Measurements from ENCODE around the gene PLOD2. TPM values are rescaled to one million over a fixed set of nuclear protein-coding genes. Genes with fewer than 3 reads are reported as not detected.
"Not testable (repeated sequence)": the region's sequence is repeated elsewhere in the genome, so short reads cannot be mapped to it uniquely, and the experiment has no call there.

The PLOD2 gene
- total RNA-seq, 1 experiment from 2014 or later, result 158 TPM

GRCh38 chr3:146117406-146118285 is 43.3 kb downstream of the PLOD2 start:
- CTCF ChIA-PET, result no interaction called here
- H3K36me3 ChIP-seq (ENCODE audit: control insufficient read depth, insufficient read depth, low read length), result no peaks in the 10 kb centered on the region; the same call in 1 of the 2 replicates

DNA sequence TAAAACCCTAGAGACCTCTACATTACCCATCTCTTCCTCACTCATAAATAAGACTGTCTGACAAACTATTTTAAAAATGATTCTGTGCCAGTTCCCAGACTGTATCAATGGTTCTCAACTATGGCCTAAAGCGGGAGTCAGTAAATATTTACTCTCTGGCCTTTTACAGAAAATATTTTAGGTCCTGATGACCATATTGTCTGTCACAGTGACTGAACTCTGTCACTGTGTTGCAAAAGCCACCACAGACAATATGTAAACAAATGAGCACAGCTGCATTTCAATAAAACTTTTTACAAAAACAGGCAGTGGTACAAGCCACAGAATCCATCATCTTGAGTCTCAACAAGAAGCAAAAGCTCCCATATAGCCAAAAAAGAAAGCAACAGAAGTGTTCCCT is 45.4 kb downstream of the PLOD2 start:
- ChIA-PET CTCF (no interaction called here), POLR2A (no interaction called here)
- TF ChIP-seq SIN3A (IDR thresholded peaks at IDR 0.05; ENCODE audit: borderline replicate concordance, insufficient read depth, low read depth, low read length) (no peak), TCF7L2 (IDR thresholded peaks at IDR 0.05; ENCODE audit: low read depth, low read length) (no peak), POLR2AphosphoS5 (IDR thresholded peaks at IDR 0.05; ENCODE audit: low read depth, low read length) (no peak)
- TF ChIP-seq, protein P1, sequence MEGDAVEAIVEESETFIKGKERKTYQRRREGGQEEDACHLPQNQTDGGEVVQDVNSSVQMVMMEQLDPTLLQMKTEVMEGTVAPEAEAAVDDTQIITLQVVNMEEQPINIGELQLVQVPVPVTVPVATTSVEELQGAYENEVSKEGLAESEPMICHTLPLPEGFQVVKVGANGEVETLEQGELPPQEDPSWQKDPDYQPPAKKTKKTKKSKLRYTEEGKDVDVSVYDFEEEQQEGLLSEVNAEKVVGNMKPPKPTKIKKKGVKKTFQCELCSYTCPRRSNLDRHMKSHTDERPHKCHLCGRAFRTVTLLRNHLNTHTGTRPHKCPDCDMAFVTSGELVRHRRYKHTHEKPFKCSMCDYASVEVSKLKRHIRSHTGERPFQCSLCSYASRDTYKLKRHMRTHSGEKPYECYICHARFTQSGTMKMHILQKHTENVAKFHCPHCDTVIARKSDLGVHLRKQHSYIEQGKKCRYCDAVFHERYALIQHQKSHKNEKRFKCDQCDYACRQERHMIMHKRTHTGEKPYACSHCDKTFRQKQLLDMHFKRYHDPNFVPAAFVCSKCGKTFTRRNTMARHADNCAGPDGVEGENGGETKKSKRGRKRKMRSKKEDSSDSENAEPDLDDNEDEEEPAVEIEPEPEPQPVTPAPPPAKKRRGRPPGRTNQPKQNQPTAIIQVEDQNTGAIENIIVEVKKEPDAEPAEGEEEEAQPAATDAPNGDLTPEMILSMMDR (IDR thresholded peaks at IDR 0.05), result no peak
- TF ChIP-seq, protein P2, sequence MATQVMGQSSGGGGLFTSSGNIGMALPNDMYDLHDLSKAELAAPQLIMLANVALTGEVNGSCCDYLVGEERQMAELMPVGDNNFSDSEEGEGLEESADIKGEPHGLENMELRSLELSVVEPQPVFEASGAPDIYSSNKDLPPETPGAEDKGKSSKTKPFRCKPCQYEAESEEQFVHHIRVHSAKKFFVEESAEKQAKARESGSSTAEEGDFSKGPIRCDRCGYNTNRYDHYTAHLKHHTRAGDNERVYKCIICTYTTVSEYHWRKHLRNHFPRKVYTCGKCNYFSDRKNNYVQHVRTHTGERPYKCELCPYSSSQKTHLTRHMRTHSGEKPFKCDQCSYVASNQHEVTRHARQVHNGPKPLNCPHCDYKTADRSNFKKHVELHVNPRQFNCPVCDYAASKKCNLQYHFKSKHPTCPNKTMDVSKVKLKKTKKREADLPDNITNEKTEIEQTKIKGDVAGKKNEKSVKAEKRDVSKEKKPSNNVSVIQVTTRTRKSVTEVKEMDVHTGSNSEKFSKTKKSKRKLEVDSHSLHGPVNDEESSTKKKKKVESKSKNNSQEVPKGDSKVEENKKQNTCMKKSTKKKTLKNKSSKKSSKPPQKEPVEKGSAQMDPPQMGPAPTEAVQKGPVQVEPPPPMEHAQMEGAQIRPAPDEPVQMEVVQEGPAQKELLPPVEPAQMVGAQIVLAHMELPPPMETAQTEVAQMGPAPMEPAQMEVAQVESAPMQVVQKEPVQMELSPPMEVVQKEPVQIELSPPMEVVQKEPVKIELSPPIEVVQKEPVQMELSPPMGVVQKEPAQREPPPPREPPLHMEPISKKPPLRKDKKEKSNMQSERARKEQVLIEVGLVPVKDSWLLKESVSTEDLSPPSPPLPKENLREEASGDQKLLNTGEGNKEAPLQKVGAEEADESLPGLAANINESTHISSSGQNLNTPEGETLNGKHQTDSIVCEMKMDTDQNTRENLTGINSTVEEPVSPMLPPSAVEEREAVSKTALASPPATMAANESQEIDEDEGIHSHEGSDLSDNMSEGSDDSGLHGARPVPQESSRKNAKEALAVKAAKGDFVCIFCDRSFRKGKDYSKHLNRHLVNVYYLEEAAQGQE (IDR thresholded peaks at IDR 0.05; ENCODE audit: insufficient read depth in 1 of 2, low read depth in 2 of 2, low read length in 1 of 2), result no peak
- H3K36me3 ChIP-seq (ENCODE audit: control insufficient read depth, insufficient read depth, low read length), result no peaks in the 10 kb centered on the region
- BruUV-seq (replicated peaks), result no TSS peak
- intact Hi-C loops (cut with micrococcal nuclease; ENCODE audit: unreplicated experiment), result no loop called here
- no peak overlapping the region for H3K27ac ChIP-seq (ENCODE audit: low read length)
- no peaks in the 10 kb centered on the region for H3K4me1 ChIP-seq (ENCODE audit: control insufficient read depth, insufficient read depth, low read length)
- in situ Hi-C loops (cut with HindIII; ENCODE audit: low pct_unique_long_range_greater_than_20kb, low sequenced_read_pairs), result no loop called here
- H3K9me3 ChIP-seq (ENCODE audit: control insufficient read depth, insufficient read depth, low read depth, low read length), result 0 out of 2 replicates have a peak, but pooled peaks cover 3% of the 10 kb centered on the region
- H3K27me3 ChIP-seq (ENCODE audit: control insufficient read depth, insufficient read depth, low read length), result no peaks in the 10 kb centered on the region
- H3K4me3 ChIP-seq (ENCODE audit: low read depth in 2 of 2, low read length in 2 of 2), result no peak overlapping the region
- DNase-seq (ENCODE audit: low read depth, low spot score) (no peak), ATAC-seq (no peak)

More at GRCh38 chr3:146117406-146118285, 43.3 kb downstream of the PLOD2 start:
- no TSS peak for BruUV-seq (replicated peaks)
- Histone ChIP-seq H3K9me3 (ENCODE audit: control insufficient read depth, insufficient read depth, low read depth, low read length) (0 out of 2 replicates have a peak, but pooled peaks cover 3% of the 10 kb centered on the region), H3K27me3 (ENCODE audit: control insufficient read depth, insufficient read depth, low read length) (no peaks in the 10 kb centered on the region), H3K4me3 (ENCODE audit: low read depth in 2 of 2, low read length in 2 of 2) (no peak overlapping the region), H3K4me1 (ENCODE audit: control insufficient read depth, insufficient read depth, low read length) (no peaks in the 10 kb centered on the region), H3K27ac (ENCODE audit: low read length) (no peak overlapping the region)
- POLR2A ChIA-PET, result no interaction called here
- DNase-seq (ENCODE audit: low read depth, low spot score) (no peak), ATAC-seq (no peak)
- TF ChIP-seq SIN3A (IDR thresholded peaks at IDR 0.05; ENCODE audit: borderline replicate concordance, insufficient read depth, low read depth, low read length) (no peak), TCF7L2 (IDR thresholded peaks at IDR 0.05; ENCODE audit: low read depth, low read length) (no peak), POLR2AphosphoS5 (IDR thresholded peaks at IDR 0.05; ENCODE audit: low read depth, low read length) (no peak)
- TF ChIP-seq, protein P1 (IDR thresholded peaks at IDR 0.05), result no peak
- TF ChIP-seq, protein P2 (IDR thresholded peaks at IDR 0.05; ENCODE audit: insufficient read depth in 1 of 2, low read depth in 2 of 2, low read length in 1 of 2), result no peak
- in situ Hi-C loops (cut with HindIII; ENCODE audit: low pct_unique_long_range_greater_than_20kb, low sequenced_read_pairs), result no loop called here
- intact Hi-C loops (cut with micrococcal nuclease; ENCODE audit: unreplicated experiment), result no loop called here

- H3K4me1 ChIP-seq (ENCODE audit: control insufficient read depth, insufficient read depth, low read length); BruUV-seq (replicated peaks); DNase-seq (ENCODE audit: low read depth, low spot score); ATAC-seq; POLR2A ChIA-PET; H3K36me3 ChIP-seq (ENCODE audit: control insufficient read depth, insufficient read depth, low read length); H3K4me3 ChIP-seq (ENCODE audit: low read depth in 2 of 2, low read length in 2 of 2); CTCF ChIA-PET; in situ Hi-C loops (cut with HindIII; ENCODE audit: low pct_unique_long_range_greater_than_20kb, low sequenced_read_pairs); H3K9me3 ChIP-seq (ENCODE audit: control insufficient read depth, insufficient read depth, low read depth, low read length); intact Hi-C loops (cut with micrococcal nuclease; ENCODE audit: unreplicated experiment); H3K27me3 ChIP-seq (ENCODE audit: control insufficient read depth, insufficient read depth, low read length); H3K27ac ChIP-seq (ENCODE audit: low read length): not testable (repeated sequence)
Observed at GRCh38 chr3:146113804-146114203, 47.2 kb downstream of the PLOD2 start.

Measured in Panc1 (cell line).